ENCODE measurements around the gene MESP1.

Gene MESP1

GRCh38 chr15:89707577-89707976 is 43.5 kb downstream of the MESP1 start:
- DNase-seq = no peak

GRCh38 chr15:89704411-89704810 is 46.6 kb downstream of the MESP1 start:
- no peak for DNase-seq

Data from SHP77 (cell line).